ENCODE measurements around the gene TYRO3.

Gene TYRO3

DNA sequence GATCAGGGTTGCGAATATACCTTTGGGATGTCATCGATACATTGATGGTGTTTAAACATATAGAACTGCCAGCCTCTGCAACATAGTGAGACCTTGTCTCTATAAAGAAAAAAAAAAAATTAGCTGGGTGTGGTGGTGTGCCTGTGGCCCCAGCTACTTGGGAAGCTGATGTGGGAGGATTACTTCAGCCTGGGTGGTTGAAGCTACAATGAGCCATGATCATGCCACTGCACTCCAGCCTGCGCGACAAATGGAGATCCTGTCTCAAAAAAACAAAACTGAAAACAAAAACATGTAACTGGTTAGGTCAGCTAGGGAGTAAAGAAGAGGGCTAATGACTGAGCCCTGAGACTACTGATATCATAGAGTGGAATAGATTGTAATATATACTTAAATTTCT, 70.5 kb downstream of the TYRO3 start:
- DNase-seq (ENCODE audit: low spot score): no peak
- TF ChIP-seq, protein P1, sequence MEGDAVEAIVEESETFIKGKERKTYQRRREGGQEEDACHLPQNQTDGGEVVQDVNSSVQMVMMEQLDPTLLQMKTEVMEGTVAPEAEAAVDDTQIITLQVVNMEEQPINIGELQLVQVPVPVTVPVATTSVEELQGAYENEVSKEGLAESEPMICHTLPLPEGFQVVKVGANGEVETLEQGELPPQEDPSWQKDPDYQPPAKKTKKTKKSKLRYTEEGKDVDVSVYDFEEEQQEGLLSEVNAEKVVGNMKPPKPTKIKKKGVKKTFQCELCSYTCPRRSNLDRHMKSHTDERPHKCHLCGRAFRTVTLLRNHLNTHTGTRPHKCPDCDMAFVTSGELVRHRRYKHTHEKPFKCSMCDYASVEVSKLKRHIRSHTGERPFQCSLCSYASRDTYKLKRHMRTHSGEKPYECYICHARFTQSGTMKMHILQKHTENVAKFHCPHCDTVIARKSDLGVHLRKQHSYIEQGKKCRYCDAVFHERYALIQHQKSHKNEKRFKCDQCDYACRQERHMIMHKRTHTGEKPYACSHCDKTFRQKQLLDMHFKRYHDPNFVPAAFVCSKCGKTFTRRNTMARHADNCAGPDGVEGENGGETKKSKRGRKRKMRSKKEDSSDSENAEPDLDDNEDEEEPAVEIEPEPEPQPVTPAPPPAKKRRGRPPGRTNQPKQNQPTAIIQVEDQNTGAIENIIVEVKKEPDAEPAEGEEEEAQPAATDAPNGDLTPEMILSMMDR (IDR thresholded peaks at IDR 0.05; ENCODE audit: extremely low read depth, insufficient read depth, missing control alignments): no peak
- in situ Hi-C loops (cut with MboI; ENCODE audit: low pct_unique_long_range_greater_than_20kb, low sequenced_read_pairs, unreplicated experiment): no loop called here

DNA sequence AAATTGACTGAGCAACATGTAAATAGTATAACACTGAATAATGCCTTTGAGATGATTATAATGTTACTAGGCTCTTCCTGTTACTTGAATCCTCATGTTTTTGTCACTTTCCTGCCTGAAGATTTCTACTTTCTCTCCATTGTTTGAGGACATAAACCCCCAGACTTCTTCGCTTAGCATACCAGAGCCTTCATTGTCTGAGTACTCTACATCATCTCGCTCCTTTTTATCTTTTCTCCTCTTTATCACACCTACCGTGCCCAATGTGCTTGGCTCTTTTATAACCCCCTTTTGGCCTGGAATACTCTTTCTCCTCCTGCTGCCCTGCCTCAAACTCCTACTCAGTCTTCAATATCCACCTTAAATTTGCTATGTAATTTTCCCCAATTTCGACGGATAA, 70.9 kb downstream of the TYRO3 start:
- TF ChIP-seq, protein P1 (IDR thresholded peaks at IDR 0.05; ENCODE audit: extremely low read depth, insufficient read depth, missing control alignments): no peak
- in situ Hi-C loops (cut with MboI; ENCODE audit: low pct_unique_long_range_greater_than_20kb, low sequenced_read_pairs, unreplicated experiment): no loop called here
- no peak for DNase-seq (ENCODE audit: low spot score)

DNA sequence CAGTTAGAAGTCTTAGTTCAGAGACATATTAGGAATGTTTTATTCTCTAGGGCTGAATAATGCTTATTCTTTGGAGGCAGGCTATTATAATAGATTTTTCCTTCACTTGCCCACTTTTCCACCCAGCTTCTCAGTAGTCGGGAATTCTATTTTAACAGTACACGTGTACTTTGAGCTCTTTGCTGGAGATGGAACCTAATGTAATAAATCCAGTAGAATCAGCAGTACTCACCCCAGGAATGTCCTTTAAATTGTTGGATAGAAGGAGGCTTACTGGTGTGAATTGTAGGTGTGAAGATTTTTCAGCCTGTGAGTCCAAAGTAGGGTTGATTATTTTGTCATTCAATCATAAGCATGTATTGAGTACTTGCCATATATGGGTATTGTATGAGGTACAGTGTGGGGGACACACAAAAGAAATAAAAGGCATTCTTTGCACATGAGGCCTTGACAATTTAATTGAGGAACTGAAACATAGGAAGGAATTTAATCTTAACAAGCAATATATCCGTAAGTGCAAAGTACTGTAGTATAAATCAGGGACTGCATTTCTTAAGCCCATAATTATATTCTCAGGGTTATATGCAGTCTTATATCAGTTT, 71.7 kb downstream of the TYRO3 start:
- in situ Hi-C loops (cut with MboI; ENCODE audit: low pct_unique_long_range_greater_than_20kb, low sequenced_read_pairs, unreplicated experiment): no loop called here
- TF ChIP-seq, protein P1 (IDR thresholded peaks at IDR 0.05; ENCODE audit: extremely low read depth, insufficient read depth, missing control alignments): no peak
- no peak for DNase-seq (ENCODE audit: low spot score)

DNA sequence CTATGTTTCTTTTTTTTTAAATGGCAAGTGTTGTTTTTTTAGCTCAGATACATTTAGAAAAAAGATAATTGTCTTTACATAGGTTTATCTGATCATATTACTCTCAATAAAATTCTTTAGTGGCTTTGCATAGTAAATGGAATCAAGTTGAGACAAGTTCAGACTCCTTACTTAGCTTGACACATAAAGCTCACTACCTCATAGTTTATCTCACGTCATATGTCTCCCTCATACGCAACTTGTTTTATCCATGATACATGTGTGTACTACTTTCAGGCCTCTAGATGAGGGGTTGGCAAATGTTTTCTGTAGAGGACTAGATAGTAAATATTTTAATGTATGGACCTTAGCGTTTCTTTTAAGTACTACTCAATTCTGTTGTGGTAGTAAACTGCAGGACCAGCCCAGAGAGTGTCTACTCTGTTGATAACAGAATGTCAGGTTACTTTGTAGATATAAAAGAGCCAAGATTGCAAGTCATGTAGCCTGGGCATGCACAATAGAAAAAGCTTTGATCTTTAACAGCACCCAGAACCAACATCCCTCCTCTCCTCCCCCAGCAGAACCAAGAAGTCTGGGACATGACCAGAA, 73.0 kb downstream of the TYRO3 start:
- TF ChIP-seq, protein P1 (IDR thresholded peaks at IDR 0.05; ENCODE audit: extremely low read depth, insufficient read depth, missing control alignments): no peak
- no peak for DNase-seq (ENCODE audit: low spot score)
- in situ Hi-C loops (cut with MboI; ENCODE audit: low pct_unique_long_range_greater_than_20kb, low sequenced_read_pairs, unreplicated experiment): no loop called here

Data from GM13977 (cell line).